ENCODE data around the gene SPSB3.

The SPSB3 gene

DNA sequence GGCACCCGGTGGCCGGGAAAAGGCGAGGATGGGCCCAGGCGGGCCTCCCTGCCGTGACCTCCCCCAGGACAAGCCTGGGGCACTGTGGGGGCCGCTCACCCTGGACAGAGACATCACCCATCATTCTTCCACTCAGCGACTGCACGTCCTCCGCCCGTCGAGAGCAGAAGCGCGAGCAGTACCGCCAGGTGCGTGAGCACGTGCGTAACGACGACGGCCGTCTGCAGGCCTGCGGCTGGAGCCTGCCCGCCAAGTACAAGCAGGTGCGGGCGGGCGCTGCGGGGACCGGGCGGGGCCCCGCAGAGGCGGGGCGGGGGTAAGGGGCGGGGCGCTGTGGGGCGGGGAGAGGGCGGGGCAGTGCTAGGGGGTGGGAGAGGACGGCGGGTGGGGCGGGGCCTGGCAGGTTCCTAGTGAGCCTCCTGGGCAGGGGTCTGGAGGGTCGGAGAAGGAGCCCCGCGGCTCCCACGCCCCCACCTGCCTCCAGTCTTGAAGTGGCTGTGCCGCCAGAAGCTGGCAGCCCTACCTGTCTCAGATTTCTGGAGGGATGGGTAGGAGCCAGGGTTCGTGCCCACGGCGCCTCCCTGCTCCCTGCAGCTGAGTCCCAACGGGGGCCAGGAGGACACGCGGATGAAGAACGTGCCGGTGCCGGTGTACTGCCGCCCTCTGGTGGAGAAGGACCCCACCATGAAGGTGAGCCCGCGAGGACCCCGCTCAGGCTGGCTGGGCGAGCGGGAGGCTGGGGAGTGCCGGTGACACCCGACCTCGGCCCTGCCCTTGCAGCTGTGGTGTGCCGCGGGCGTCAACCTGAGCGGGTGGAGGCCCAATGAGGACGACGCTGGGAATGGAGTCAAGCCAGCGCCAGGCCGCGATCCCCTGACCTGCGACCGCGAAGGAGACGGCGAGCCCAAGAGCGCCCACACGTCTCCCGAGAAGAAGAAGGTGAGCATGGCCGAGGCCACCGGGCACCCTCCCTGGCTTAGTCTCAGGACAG, 18.6 kb downstream of the SPSB3 start:
- no peak for DNase-seq (ENCODE audit: low read depth)

DNA sequence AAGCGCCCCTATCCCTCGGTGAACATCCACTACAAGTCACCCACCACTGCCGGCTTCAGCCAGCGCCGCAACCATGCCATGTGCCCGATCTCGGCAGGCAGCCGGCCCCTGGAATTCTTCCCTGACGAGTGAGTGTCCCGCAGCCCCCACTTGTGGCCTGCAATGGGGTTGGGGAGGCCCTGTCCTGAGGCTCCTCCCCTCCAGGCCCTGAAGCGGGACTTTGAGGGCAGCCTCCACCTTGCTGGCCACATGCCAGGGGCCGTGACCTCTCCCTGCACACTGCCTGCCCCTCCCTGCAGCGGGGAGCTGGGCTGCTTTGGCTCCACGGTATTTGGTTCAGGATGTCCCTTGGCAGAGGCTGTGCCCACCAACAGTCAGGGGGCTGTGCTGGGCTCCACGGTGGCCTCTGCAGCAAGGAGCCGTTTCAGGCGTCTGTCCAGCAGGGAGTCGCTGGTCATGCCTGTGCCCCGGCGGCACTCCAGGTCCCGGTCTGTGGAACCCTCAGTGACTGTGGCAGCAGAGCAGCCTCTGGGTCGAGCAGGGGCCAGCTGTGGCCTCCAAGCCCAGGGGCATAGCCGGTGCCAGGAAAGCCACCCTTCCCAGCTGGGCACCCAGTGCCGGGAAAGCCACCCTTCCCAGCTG, 19.4 kb downstream of the SPSB3 start:
- DNase-seq (ENCODE audit: low read depth) = no peak

DNA sequence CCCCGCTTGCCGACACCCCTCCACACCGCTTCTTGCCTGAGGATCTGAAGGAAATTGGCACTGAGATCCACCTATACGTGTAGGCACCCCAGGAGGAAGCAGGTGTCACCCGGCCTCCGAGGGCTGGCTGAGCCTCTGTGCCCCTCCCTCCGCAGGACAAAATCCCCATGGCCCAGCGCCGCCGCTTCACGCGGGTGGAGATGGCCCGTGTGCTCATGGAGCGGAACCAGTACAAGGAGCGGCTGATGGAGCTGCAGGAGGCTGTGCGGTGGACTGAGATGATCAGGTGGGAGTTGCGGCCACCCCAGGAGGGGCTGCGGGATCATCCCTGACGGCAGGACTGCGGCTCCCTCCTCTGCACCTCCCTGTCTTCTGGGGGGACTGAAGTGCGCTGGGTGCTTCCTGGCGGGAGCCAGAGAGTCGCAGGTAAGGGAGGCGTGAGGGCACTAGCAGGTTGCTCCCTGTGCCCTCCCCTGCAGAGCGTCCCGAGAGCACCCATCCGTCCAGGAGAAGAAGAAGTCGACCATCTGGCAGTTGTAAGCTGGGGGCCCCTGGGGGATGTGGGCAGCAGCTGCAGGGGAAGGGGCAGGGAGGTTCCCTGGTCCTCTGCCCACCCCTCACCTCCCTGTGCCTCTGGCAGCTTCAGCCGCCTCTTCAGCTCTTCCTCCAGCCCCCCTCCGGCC, 20.0 kb downstream of the SPSB3 start:
- no peak for DNase-seq (ENCODE audit: low read depth)

DNA sequence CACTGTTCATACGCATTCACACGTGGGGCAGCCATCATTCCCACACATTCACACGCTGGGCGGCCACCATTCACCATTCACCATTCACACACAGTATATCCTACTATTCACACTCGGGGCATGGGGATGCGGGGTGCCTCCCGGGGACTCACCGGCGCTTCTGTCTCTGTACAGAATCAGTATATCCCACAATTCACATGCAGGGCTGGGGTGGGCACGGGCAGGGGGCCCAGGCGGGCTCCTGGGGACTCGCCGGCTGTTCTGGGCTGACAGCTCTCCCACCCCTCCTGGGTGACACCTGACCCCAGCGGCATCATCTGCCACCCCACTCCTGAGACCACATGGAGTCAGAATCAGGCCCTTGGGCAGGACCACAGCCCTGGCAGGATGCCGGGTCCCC, 20.6 kb downstream of the SPSB3 start:
- no peak for DNase-seq (ENCODE audit: low read depth)

DNA sequence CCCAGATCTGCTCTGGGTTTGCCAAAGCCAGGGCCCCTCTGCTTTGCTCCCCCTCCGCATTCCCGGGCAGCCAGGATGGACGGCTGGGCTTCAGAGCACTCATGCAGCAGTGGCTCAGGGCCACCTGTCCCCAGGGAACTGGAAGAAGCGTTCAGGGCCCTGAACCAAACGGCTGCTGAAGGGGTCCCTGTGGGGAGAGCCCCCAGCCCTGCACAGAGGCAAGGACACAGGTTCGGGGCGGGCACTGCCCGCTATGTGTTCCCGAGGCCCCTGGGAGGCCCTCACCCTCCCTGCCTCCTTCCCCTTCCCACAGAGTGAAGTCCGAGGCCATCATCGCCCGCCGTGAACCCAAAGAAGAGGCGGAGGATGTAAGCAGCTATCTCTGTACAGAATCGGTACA, 21.5 kb downstream of the SPSB3 start:
- DNase-seq (ENCODE audit: low read depth) = no peak

DNA sequence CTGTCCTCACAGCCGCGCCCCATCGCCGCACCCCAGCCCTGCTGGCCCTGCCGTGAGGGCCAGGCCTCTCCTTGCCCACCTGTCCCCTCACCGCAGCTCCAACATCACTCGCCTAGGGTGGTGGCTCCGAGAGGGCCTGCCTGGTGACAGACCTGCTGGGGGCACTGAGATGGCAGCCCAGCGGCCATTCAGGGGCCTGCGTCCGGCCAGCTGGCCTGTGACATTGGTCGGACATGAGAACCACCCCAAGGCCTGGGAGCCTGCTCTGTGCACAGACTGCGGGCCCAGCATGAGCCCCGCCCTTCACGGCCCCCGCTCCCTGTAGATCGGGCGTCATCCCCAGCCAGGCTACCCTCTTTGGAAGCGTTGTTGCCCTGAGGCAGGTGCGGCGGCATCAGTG, 22.9 kb downstream of the SPSB3 start:
- no peak for DNase-seq (ENCODE audit: low read depth)

DNA sequence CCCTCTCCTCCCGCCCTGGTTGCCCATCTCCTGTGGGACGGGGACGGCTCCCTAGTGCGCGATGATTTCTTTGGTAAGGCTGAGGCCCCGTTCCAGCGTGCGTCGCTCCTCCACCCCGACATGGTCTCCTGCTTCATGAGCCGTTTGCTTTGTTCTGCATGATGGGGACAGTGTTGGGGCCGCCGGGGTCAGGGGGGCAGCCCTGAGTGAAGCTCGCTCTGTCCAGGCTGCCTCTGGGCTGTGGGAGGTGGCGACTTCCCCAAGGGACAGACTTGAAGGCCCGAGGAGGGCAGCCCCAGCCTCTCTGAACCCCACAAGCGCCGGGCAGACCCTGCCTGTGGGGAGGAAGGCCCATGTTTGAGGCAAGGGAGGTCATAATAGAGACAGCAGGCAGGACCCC, 23.4 kb downstream of the SPSB3 start:
- no peak for DNase-seq (ENCODE audit: low read depth)

DNA sequence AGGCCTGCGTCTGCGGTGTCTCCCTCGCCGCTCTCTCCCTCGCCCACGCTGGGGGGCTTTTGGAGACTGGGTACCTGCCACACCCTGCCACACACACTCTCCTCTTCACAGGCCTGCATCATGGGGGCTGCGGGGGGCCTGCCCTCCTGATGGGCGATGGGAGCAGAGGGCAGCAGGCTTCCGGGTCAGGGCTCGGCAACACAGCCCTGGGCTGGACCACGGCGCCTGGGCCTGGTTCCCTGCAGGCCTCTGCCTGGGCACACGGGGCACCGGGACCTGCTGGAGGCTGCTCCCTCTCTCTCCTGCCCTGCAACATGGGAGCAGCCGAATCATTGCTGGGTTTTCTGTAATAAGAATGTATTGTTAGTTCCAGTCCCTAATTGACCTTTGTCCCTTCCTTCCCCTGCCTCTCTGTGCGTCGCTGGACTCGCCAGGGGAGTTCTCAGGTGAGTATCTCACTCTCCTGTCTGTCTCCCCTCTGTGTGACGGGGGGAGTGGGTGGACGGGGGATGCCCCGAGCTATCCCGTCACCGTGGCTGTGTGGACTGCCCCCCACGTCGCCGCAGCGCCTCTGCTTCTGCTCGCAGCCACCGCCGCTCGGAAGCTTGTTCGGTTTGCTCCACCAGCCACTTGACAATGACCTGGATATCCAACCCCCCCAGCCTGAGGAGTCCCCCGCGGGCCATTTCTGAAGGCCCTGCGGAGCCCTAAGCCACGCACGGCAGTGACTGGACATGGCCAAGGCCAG, 24.5 kb downstream of the SPSB3 start:
- DNase-seq (ENCODE audit: low read depth) = no peak

DNA sequence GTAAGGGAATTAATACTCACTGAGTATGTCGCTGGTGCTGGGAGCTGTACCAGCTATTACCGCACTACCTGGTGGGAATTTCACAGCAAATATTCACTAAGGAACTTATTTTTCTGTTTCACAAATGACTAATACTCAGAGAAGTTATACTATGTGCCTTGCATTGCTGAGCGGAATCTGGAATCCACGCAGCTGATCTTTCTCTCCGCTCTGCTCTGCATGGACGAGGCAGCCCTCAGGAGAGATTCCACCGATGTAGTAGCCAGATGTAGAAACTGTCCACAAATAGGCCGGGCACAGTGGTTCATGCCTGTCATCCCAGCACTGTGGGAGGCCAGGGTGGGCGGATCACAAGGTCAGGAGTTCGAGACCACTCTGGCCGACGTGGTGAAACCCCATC, 28.2 kb downstream of the SPSB3 start:
- DNase-seq (ENCODE audit: low read depth) = no peak

DNA sequence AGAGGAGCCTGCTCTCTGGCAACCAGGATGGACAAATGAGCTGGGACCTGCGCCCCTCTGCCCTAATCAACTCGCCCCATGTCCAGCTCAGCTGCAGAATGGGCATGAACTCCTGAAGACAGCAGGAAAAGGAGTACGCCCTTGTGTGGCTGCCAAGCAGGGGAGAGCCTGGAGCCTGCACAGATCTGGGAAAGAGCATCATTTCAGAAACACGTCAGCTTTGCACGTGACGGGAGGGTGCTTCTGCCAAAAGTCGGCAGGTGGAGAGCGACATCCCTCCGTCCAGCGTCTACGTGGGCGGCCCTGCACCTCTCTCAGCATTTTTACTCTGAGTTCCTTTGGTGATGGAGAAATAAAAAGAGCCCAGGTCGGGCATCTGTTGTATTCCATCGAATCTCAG, 29.5 kb downstream of the SPSB3 start:
- no peak for DNase-seq (ENCODE audit: low read depth)

DNA sequence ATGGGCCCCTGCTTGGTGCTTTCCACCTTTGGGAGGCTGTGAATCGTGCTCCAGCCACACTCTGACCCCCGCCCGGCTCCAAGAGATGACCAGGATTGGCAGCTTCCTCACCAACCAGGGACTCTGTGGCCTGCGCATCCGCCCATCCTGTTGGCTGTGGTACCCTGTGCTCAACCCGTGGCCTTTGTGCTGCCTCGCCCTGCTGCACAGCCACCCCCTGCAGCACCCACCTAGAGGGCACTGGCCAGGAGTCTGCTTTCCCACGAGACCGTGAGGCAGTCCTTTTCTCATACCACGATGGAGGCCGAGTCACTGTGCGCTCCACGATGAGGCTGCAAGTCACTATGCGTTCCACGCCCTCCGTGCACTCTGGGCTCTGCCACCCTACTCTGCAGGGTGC, 30.4 kb downstream of the SPSB3 start:
- DNase-seq (ENCODE audit: low read depth) = no peak

DNA sequence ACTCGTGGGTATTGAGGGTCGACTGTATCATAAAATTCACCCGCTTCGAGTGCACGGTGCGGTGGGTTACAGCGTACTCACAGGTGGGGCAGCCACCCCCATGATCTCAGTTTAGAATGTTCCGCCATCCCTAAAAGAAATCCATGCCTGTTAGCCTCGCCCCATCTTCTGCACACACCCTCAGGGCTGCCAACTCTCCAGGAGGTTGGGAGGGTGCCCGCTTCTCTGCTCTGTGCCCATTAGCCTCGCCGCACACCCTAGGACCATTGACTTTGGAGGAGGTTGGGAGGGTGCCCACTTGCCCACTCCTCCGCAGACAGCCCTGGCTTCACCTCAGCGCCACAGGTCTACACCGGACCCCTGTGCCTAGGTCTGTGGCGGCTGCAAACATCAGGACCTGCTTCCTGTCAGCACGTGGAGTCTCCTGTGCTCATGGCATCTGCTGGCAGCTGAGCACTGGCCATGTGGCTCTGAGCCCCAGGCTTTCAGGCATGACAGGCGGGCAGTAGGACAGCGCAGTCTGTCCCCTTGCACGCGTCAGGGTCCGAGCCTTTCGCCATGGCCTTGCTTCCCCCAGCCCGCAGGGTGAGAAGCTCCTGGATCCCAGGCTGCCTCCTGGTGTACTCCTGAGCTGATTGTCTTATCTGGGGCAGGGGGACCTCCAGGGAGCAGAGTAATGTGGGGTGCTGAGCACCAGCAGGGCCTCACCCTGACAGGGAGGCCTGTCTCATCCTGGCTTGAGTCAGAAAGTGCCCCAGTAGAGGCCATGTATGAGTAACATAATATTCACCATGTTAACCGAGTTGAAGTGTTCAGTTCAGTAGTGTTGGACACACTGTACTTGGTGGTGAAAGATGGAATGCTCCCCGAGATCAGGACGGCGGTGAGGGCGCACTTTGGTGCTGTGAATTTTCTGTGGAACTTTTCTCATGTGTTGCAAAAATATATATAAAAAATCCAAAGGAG, 32.9 kb downstream of the SPSB3 start:
- DNase-seq (ENCODE audit: low read depth) = no peak

DNA sequence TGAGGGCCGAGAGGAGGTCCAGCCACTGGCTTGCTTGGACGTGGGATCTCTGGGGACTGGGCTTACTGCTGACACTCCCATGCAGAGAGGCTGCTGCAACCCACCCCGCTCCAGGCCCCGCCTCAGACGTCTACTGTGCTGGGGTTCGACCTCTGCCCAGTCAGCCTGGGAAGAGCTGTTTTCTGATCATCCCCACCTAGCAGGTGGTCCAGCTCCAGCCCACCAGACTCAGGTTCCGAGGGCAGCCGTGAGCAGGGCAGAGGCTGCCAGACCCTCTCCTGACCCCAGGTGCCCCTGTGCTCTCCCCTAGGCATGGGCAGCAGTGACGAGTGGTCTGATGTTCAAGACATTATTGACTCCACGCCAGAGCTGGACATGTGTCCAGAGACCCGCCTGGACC, 34.4 kb downstream of the SPSB3 start:
- DNase-seq (ENCODE audit: low read depth) = no peak

DNA sequence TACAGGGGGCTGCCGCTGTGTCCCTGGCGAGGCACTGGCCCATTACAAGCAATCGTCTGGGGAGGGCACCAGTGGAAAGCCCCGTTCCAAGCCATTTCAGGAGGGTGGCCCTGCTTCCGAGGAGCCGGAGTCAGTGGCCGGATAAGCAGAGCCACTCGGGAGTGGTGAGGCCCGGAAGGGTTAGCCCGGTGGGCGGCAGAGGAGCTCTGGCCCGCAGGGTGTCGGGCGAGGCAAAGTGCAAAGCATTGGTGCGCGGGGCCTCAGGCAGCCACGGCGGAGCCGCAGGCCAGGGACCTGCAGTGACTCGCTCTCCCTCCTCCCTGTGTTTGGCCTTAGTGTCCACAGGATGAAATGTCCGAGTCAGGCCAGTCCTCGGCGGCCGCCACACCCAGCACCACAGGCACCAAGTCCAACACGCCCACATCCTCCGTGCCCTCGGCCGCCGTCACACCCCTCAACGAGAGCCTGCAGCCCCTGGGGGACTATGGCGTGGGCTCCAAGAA, 35.6 kb downstream of the SPSB3 start:
- no peak for DNase-seq (ENCODE audit: low read depth)

DNA sequence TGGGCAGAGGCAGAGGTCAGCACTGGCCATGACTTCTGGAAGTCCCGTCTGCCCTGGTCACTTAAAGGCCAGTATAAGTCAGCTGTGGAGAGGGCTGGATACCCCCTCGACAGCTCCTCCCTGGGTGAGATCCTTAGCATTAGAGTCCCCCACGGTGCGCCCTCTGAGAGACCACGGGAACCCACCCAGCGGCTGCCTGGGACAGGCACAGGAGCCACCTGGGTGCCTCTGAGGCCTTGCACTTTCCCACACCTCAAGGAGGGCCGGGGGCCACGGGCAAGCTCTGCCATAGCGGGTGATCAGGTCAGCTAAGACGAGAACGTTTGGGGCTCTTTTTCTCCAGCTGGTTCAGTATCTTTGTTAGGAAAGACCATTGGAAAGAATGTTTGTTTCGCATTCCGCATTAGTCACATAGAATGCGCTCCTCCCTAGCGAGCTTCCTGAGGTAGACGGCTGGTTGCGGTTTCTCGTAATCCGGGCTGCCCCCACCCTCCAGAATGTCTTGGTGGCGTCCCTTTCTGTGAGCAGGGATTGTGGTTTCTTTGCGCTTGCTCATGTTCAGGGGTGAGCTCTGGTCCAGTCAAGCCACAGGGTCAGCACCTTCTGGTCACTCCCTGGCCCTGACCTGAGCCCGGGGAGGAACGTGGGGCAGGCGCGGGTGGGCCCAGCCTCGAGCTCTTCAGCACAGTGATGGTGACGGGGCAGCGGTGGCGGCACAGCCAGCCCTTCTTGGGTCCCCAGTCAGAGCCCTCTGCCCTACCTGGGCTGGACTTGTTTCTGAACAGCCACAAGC, 36.3 kb downstream of the SPSB3 start:
- no peak for DNase-seq (ENCODE audit: low read depth)

DNA sequence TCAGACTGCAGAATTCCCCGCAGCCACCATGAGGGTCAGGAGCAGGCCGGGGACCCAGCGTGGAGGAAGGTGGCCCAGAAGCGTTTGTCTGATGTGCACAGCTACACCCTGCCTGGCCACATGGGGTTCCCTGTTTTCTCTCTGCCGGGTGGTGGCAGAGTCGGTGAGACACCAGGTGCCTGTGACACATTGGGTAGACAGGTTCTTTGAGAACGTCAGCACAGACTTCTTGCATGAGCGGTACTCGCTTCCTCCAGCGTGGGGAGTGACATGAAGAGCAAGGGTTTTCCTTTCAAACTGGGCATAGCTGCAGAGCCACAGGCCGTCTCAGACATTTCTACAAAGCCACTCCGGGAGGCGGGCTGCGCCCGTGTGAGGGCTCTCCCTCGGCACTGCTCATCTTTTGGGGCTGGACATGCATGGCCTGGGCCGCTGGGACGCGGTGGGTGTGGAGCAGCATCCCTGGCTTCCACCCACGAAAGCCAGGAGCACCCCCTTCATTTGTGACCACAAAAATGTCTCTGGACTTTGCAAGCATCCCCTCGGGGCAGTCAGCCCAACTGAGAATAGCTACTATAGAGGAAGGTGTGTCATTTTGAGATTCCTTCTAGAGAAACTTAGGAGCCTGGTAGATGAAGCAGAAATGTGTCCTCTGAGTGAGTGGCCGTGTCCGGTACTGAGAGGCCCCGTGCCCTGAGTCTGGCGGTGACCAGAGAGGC, 37.0 kb downstream of the SPSB3 start:
- no peak for DNase-seq (ENCODE audit: low read depth)

DNA sequence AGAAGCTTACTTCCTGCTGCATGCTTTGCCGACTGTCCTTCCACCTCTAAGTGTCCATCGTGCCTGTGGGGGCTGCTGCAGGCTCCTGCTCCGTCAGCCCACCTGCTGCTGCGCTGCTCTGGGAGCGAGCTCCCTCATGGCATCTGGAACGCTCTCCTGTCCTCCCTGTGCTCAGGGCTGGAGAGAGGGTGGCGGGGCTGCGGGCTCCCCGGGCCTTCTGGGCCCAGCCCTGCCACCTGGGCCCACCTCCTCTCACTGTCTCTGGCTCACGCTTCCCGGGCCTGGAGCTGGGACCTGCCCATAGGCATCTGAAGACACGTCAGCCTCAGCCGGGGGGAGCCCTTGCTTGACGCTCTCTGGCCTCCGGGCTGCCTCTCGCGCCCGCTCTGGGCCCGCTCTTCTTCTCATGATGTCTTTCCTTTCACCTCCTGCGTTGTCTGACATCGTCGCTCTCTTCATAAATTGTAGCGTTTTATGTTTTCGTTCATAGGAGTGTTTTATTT, 38.0 kb downstream of the SPSB3 start:
- no peak for DNase-seq (ENCODE audit: low read depth)

DNA sequence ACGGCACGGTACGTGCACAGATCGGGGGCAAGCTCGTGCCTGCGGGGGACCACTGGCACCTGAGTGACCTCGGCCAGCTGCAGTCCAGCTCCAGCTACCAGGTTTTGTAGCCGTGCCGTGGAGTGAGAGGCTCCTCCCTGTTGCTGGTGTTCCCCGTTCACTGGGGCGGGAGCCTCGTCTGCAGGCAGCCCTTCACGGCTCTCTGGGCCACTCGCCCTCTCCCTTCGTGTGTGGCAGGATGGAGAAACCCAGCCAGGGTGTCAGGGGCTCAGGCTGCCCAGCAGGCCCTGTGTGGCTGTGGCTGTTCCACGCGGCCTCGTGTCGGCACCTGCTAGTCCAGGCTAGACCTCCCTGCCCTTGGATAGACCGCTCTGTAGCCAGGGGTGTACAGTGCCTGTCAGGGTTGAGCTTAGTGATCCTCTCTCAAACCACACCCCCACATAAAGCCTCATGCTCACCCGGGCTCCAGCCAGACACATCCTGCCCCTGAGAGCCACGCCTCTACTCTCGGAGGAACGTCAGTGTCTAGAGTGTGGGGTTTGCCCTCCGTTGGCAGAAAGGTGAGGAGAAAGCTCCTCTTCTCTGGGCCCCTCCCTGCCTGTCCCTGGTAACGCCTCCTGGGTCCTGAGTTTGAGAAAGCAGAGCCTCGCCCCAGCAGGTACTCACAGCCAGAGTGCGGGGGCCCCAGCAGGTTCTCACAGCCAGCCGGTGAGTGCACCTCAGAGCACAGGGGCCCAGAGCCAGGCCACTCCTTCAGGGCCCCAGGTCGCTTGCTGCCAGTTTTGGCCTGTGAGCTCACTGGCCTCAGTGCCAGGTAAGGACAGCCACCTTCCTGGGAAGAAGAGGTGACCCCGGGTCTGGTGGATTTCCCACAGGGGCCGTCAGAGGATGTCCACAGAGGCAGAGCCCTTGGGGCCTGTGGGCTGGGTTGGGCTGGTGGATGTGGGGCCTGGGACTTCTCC, 38.7 kb downstream of the SPSB3 start:
- DNase-seq (ENCODE audit: low read depth) = no peak

All from activated T-cell treated with anti-CD3 and anti-CD28 coated beads for 1 hour (primary cell).